Esophagus (tissue), 2 donors: ENCODE measurements around the gene LMBR1L. TPM values are rescaled to one million over a fixed set of nuclear protein-coding genes. Genes with fewer than 3 reads are reported as not detected.
A peak's percentile ranks its signal among the peaks of the same experiment; 100 is the strongest.

ENCODE experiments used
- H3K27ac ChIP-seq, 2 donors: one replicate each; pipeline ENCODE4 v1.5.1; 2013; ENCODE audit warnings: low read depth in 2 of 2, mild to moderate bottlenecking in 2 of 2, inconsistent platforms in 1 of 2, low read length in 1 of 2, moderate library complexity in 1 of 2
- H3K27me3 ChIP-seq, 2 donors: one replicate each; pipeline ENCODE4 v1.6.1; 2013; ENCODE audit warnings: low read length in 2 of 2, control low read depth in 1 of 2, mild to moderate bottlenecking in 1 of 2; ENCODE audit not compliant: insufficient read depth in 2 of 2, control insufficient read depth in 1 of 2
- H3K36me3 ChIP-seq, 2 donors: one replicate each; pipeline ENCODE4 v1.6.1; 2013; ENCODE audit warnings: low read length in 1 of 2; ENCODE audit not compliant: control insufficient read depth in 2 of 2, insufficient read depth in 2 of 2
- H3K4me1 ChIP-seq, 2 donors: one replicate each; pipeline ENCODE4 v1.6.1; 2013; ENCODE audit warnings: low read length in 1 of 2; ENCODE audit not compliant: control insufficient read depth in 2 of 2, insufficient read depth in 2 of 2
- H3K4me3 ChIP-seq, 2 donors: one replicate each; pipeline ENCODE4 v1.5.1; 2013; ENCODE audit warnings: low read length in 2 of 2, mild to moderate bottlenecking in 2 of 2, low read depth in 1 of 2, moderate library complexity in 1 of 2
- H3K9me3 ChIP-seq, 2 donors: one replicate each; pipeline ENCODE4 v1.6.1; 2013; ENCODE audit warnings: mild to moderate bottlenecking in 2 of 2, low read depth in 1 of 2, low read length in 1 of 2, moderate library complexity in 1 of 2; ENCODE audit not compliant: control insufficient read depth in 2 of 2, insufficient read depth in 1 of 2
- WGBS, 2 donors: extraction: QIAGEN DNeasy Blood & Tissue Kit; methylation state at CpG; one replicate each; pipeline ENCODE4 v1.1.7; 2013; 5-methylcytosine and 5-hydroxymethylcytosine counted together
- polyA plus RNA-seq, 2 donors: library from polyadenylated mRNA; stranded (reverse); fragments of 200-250 nt; gene quantifications; one replicate each; pipeline ENCODE4 v1.2.3, GENCODE V29; 2013
- donor health status: healthy with polysubstance abuse.
- donor health status: Bipolar disorder and iron deficiency.

The LMBR1L gene
- polyA plus RNA-seq, 2 donors = 28.3 to 36.2 TPM

GRCh38 chr12:49091056-49091835 is 19.4 kb downstream of the LMBR1L start:
- H3K4me1 ChIP-seq = peaks cover 18 to 24% of the 10 kb centered on the region in 2 donors

DNA sequence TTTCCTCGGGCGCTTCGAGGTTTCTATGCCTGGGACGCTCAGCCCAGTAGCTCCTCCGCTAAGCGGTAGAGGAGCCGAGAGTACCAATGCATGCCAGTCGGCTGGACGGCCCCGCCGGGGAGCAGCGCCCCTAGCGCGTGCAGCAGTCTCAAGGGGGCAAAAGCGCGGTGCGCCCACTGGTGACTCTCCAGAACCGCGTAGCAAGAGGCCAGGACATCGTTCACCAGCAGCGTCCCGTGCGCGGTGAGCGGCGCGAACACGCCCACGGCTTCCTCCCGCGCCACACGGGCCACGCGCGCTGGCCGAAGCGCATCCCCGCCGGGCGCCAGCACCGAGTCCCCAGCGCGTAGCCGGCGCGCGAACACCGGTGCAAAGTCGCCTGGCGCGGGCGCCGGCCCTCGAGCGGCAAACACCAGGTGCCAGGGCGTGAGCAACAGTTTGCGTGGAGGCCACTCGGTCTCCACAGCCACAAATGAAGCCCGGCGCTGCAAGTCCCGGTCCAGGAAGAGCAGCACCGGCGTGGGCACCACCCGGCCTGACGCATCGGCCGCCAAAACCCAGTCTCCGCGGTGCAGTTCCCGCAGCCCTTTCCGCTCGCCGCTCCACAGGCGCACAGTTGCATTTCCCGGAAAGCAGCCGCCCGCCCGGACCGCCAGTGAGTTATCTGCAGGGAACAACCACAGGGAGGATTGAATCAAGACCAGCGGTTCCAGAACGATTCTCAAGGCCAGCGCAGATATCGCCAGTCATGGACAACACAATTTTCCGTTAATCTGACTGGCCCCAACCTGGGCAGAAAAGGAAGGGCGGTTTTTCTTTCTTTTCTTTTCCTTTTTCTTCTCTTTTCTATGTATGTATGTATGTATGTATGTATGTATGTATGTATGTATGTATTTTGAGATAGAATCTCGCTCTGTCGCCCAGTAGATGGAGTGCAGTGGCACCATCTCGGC is 20.6 kb downstream of the LMBR1L start:
- Histone ChIP-seq H3K27me3 (peaks cover 12 to 23% of the 10 kb centered on the region in 2 donors), H3K9me3 (no peaks in the 10 kb centered on the region), H3K36me3 (no peaks in the 10 kb centered on the region), H3K4me3 (peak overlapping the region; percentile 13 to 42), H3K4me1 (peaks cover 18 to 24% of the 10 kb centered on the region in 2 donors), H3K27ac (no peak overlapping the region)
- WGBS, 2 donors = 4% methylated on average over 80 to 88 of the region's 88 CpGs

More at GRCh38 chr12:49091056-49091835, 19.4 kb downstream of the LMBR1L start:
- 27 to 31% methylated on average over 41 of the region's 41 CpGs for WGBS, 2 donors
- no peaks in the 10 kb centered on the region for H3K36me3 ChIP-seq
- peaks cover 12 to 23% of the 10 kb centered on the region in 2 donors for H3K27me3 ChIP-seq
- H3K9me3 ChIP-seq = no peaks in the 10 kb centered on the region
- no peak overlapping the region for H3K27ac ChIP-seq
- no peak overlapping the region for H3K4me3 ChIP-seq

- Histone ChIP-seq H3K4me3 (no peak overlapping the region), H3K27me3 (peaks cover 12 to 13% of the 10 kb centered on the region in 2 donors), H3K27ac (no peak overlapping the region), H3K9me3 (peaks cover 0 to 1% of the 10 kb centered on the region in 2 donors), H3K4me1 (peaks cover 15 to 18% of the 10 kb centered on the region in 2 donors), H3K36me3 (no peaks in the 10 kb centered on the region)
- 54 to 65% methylated on average over 6 of the region's 6 CpGs for WGBS, 2 donors
These were observed 21.7 kb downstream of the LMBR1L start for GRCh38 chr12:49088932-49089330.

DNA sequence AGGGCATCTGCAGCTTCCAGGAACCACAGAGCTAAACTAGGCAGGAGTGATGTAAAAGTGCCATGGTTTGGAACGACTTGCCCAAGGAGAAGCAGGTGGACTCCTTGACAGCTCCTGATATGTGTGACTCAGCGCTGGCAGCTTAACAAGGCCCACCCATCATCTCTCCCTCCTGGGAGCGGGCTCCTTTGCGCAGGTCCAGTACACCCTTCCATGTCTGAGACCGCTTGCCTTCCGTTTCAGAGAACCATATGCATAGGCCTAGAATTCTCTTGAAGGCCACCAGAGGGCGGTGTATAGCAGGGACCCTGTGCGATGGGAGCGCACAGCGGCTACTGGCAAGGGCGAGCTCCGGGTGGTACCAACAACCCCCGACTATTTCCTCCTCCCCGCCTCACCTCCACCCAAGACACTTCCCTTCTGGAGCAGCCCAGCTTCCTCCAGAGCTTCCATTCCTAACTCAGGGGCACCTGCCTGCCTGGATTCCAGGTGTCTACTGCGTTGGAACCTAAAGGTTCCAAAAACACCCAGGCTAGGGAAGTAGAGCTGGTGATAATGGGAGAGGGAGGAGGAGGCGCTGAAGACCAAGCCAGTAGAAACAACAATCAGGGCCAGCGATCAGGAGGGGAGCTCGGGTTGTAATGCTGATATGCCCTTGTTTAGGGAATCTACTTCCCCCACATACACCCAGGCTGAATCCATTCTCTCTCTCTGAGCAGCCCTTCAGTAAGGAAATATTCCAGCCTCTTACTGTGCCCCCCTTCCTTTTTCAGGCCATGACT is 22.3 kb downstream of the LMBR1L start:
- peaks cover 12% of the 10 kb centered on the region in 2 donors for H3K27me3 ChIP-seq
- no peak overlapping the region for H3K27ac ChIP-seq
- H3K4me1 ChIP-seq = peaks cover 15 to 18% of the 10 kb centered on the region in 2 donors
- H3K36me3 ChIP-seq = no peaks in the 10 kb centered on the region
- peaks cover 0 to 1% of the 10 kb centered on the region in 2 donors for H3K9me3 ChIP-seq
- no peak overlapping the region for H3K4me3 ChIP-seq
- WGBS, 2 donors = 3% methylated on average over 18 of the region's 18 CpGs

DNA sequence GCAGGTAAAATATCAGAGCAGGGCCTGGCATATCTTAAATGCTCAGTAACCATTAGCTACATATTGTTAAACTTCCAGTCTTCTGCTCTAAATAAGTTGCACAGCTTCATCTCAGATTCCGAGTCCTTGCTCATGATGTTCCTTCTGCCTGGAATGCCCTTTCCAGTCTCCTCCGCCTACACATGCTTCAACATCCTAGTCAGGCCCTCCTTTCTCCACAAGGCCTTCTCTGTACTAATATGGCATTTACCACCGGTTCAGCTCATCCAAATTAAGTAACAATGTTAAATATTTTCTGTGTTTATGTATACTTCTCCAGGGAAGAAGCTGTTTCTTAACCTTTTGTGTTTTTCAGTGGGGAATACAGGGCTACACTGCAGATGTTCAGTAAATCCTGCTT is 24.5 kb downstream of the LMBR1L start:
- H3K27ac ChIP-seq = no peak overlapping the region
- peaks cover 0 to 1% of the 10 kb centered on the region in 2 donors for H3K9me3 ChIP-seq
- no peak overlapping the region for H3K4me3 ChIP-seq
- H3K4me1 ChIP-seq = peaks cover 7 to 12% of the 10 kb centered on the region in 2 donors
- WGBS, 2 donors = 70 to 74% methylated on average over 3 of the region's 3 CpGs
- H3K27me3 ChIP-seq = peaks cover 6% of the 10 kb centered on the region in 2 donors
- no peaks in the 10 kb centered on the region for H3K36me3 ChIP-seq

- Histone ChIP-seq H3K27ac (no peak overlapping the region), H3K27me3 (peaks cover 0 to 3% of the 10 kb centered on the region in 2 donors), H3K36me3 (no peaks in the 10 kb centered on the region), H3K9me3 (peaks cover 0 to 1% of the 10 kb centered on the region in 2 donors), H3K4me1 (peaks cover 0 to 2% of the 10 kb centered on the region in 2 donors), H3K4me3 (no peak overlapping the region)
- 96 to 97% methylated on average over 3 of the region's 3 CpGs for WGBS, 2 donors
These were observed 26.2 kb downstream of the LMBR1L start for GRCh38 chr12:49084438-49084837.

DNA sequence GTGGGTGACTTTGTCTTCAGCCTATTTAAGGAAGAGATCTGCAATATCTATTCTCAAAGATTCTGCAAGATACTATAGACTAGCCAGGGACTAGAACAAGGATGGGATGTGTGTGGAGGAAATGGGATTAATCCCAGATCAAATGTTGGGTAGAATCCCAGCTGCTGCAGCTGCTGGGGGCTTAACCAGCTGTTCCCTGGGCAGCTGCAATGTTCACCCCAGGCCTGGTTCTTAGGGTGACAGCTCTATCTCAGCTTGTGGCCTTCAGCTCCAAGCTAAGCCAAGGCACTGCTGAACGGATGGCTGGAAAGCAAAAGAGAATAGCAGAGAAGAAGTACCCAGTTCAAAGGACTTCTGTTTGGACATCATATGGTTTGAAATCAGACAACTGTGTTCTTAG is 30.9 kb downstream of the LMBR1L start:
- WGBS, 2 donors = 67 to 77% methylated on average over 1 of the region's 1 CpG
- peaks cover 0 to 1% of the 10 kb centered on the region in 2 donors for H3K9me3 ChIP-seq

DNA sequence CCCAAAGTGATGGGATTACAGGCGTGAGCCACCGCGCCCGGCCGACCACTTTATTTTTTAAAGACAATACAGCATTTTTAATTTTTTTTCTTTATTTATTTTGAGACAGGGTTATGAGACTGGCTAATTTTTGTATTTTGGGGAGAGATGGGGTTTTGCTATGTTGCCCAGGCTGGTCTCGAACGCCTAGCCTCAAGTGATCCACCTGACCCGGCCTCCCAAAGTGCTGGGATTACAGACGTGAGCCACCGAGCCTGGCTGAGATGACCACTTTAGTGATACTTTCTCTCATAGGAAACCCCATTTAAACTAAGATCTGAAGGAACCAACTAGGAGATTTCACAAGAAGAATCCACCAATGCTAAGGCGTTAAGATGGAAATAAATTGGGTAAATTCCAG is 39.7 kb downstream of the LMBR1L start:
- Histone ChIP-seq H3K4me3 (no peak overlapping the region), H3K36me3 (no peaks in the 10 kb centered on the region), H3K4me1 (peaks cover 0 to 3% of the 10 kb centered on the region in 2 donors), H3K9me3 (no peaks in the 10 kb centered on the region), H3K27me3 (no peaks in the 10 kb centered on the region), H3K27ac (no peak overlapping the region)
- 91 to 93% methylated on average over 11 of the region's 11 CpGs for WGBS, 2 donors

More for the DNA sequence above, 30.9 kb downstream of the LMBR1L start:
- Histone ChIP-seq H3K27ac (no peak overlapping the region), H3K4me3 (no peak overlapping the region), H3K36me3 (no peaks in the 10 kb centered on the region), H3K27me3 (no peaks in the 10 kb centered on the region), H3K4me1 (no peaks in the 10 kb centered on the region)
